ENCODE measurements around the gene PLXNA4. TPM values are rescaled to one million over a fixed set of nuclear protein-coding genes. Genes with fewer than 3 reads are reported as not detected.

Gene PLXNA4
- total and polyA plus RNA-seq, 2 experiments from 2014 or later, result 0.08 to 0.80 TPM

- no peaks in the 10 kb centered on the region for H3K36me3 ChIP-seq (ENCODE audit: insufficient read depth)
- peaks cover 17% of the 10 kb centered on the region for H3K9me2 ChIP-seq (ENCODE audit: insufficient read depth)
- Mint-ChIP-seq H3K36me3 (ENCODE audit: low read depth) (peaks cover 12% of the 10 kb centered on the region), H3K9me3 (peaks cover 24% of the 10 kb centered on the region), H3K4me1 (peaks cover 4% of the 10 kb centered on the region), H3K27me3 (ENCODE audit: insufficient read depth, low read depth, poor library complexity) (peaks cover 10% of the 10 kb centered on the region), H3K27ac (no peak overlapping the region), H3K4me3 (no peak overlapping the region)
- no peak overlapping the region for H3K4me2 ChIP-seq
- no peaks in the 10 kb centered on the region for H3K79me2 ChIP-seq (replicated peaks; ENCODE audit: insufficient read depth)
- H4K20me1 ChIP-seq (replicated peaks; ENCODE audit: insufficient read depth), result no peaks in the 10 kb centered on the region
- H3F3A ChIP-seq (replicated peaks; ENCODE audit: low read depth), result no peaks in the 10 kb centered on the region
- no peak overlapping the region for H3K27ac ChIP-seq (ENCODE audit: low read depth)
- no peak overlapping the region for H3K4me3 ChIP-seq
- H3K4me1 ChIP-seq (ENCODE audit: insufficient read depth), result no peaks in the 10 kb centered on the region
- no peak for ATAC-seq
- no peaks in the 10 kb centered on the region for H3K27me3 ChIP-seq (ENCODE audit: insufficient read depth)
- H2AFZ ChIP-seq, result no peak overlapping the region
- no peak for TF ChIP-seq ETS1 (IDR thresholded peaks at IDR 0.05)
- no peak for TF ChIP-seq CREB1 (CRISPR knock-in tag; IDR thresholded peaks at IDR 0.05; ENCODE audit: low read depth)
- TF ChIP-seq NANOG (IDR thresholded peaks at IDR 0.05; ENCODE audit: borderline replicate concordance), result no peak
- TF ChIP-seq CTCF (conservative IDR thresholded peaks at IDR 0.05; ENCODE audit: low read depth in 2 of 2), result no peak
- TF ChIP-seq EZH2 (IDR thresholded peaks at IDR 0.05; ENCODE audit: low read depth, unreplicated experiment), result no peak
- TF ChIP-seq EZH2phosphoT487 (IDR thresholded peaks at IDR 0.05; ENCODE audit: unreplicated experiment), result no peak
- no peak for TF ChIP-seq ZNF114 (CRISPR knock-in tag; IDR thresholded peaks at IDR 0.05)
- TF ChIP-seq ZNF462 (CRISPR knock-in tag; IDR thresholded peaks at IDR 0.05), result no peak
- no peak for TF ChIP-seq ZNF331 (CRISPR knock-in tag; IDR thresholded peaks at IDR 0.05; ENCODE audit: low read depth)
- TF ChIP-seq REST (IDR thresholded peaks at IDR 0.05; ENCODE audit: unreplicated experiment), result no peak
- TF ChIP-seq STAT1 (IDR thresholded peaks at IDR 0.05; ENCODE audit: unreplicated experiment), result no peak
- no peak for TF ChIP-seq JUNB (IDR thresholded peaks at IDR 0.05; ENCODE audit: unreplicated experiment)
- no peak for TF ChIP-seq POLR2AphosphoS5 (IDR thresholded peaks at IDR 0.05; ENCODE audit: low read depth)
- no peak for DNase-seq (ENCODE audit: low spot score)
These were observed 23.2 kb downstream of the PLXNA4 start for GRCh38 chr7:132553031-132553430.

All from GM23338 (cell line).